H1 (cell line): ENCODE data around the gene NBEA. TPM values are rescaled to one million over a fixed set of nuclear protein-coding genes. Genes with fewer than 3 reads are reported as not detected.

Experiments used
- CTCF ChIA-PET: fragments of 300-600 bp; sonication (Branson Sonifier 250); formaldehyde crosslinking; loops from one replicate; lab custom pipeline; 2021; ENCODE audit not compliant: partially characterized antibody; lab: Charles Lee
- POLR2A ChIA-PET: fragments of 300-600 bp; sonication (Branson Sonifier 250); formaldehyde crosslinking; loops from one replicate; lab custom pipeline; 2021; ENCODE audit warnings: inconsistent platforms; ENCODE audit not compliant: partially characterized antibody; lab: Charles Lee
- DNase-seq, 2 experiments: peaks; one replicate each; pipeline versions ENCODE4 v3.0.0 to v3.0.0-alpha.2; 2010 to 2022; ENCODE audit warnings: low spot score in 2 of 2, low read depth in 1 of 2, mixed read lengths in 1 of 2
- FAIRE-seq: peaks from 2 replicates; lab custom pipeline; 2011; peaks lifted over from hg19 to GRCh38; lab: Jason Lieb, UNC
- H2AFZ ChIP-seq: 2 replicates; pipeline ENCODE4 v1.8.1; 2012; ENCODE audit warnings: low read length, inconsistent platforms
- H2AK5ac ChIP-seq: 2 replicates; pipeline ENCODE4 v1.6.1; 2013; ENCODE audit warnings: low read depth, low read length
- H2BK120ac ChIP-seq: replicated peaks from 2 replicates; pipeline ENCODE3; 2013; ENCODE audit warnings: low read depth, low read length, inconsistent platforms
- H2BK12ac ChIP-seq: 2 replicates; pipeline ENCODE4 v1.6.1; 2013; ENCODE audit warnings: low read depth, low read length
- H2BK15ac ChIP-seq: 2 replicates; pipeline ENCODE4 v1.6.1; 2013; ENCODE audit warnings: low read length
- H2BK20ac ChIP-seq: 2 replicates; pipeline ENCODE4 v1.6.1; 2013; ENCODE audit warnings: low read length
- H2BK5ac ChIP-seq: 2 replicates; pipeline ENCODE4 v1.6.1; 2013; ENCODE audit warnings: low read depth, low read length
- H3K14ac ChIP-seq: 2 replicates; pipeline ENCODE4 v1.6.1; 2013; ENCODE audit warnings: inconsistent platforms; ENCODE audit not compliant: insufficient read length
- H3K18ac ChIP-seq: 2 replicates; pipeline ENCODE4 v1.6.1; 2013; ENCODE audit warnings: low read length; ENCODE audit errors: extremely low read depth
- H3K23ac ChIP-seq: 2 replicates; pipeline ENCODE4 v1.6.1; 2013; ENCODE audit warnings: inconsistent platforms; ENCODE audit not compliant: insufficient read length
- H3K23me2 ChIP-seq: 2 replicates; pipeline ENCODE4 v1.6.1; 2013; ENCODE audit warnings: low read depth, low read length
- H3K27ac ChIP-seq: 2 replicates; pipeline ENCODE4 v1.6.1; 2011; ENCODE audit warnings: low read depth, low read length, inconsistent platforms
- H3K27me3 ChIP-seq, 4 experiments: replicated peaks in 1 of 4; 1 replicate in 1 of 4; 2 replicates in 3 of 4; pipeline versions ENCODE4 v1.6.1 to v1.8.1; 2011 to 2013; ENCODE audit warnings: low read length in 3 of 4, mild to moderate bottlenecking in 3 of 4, inconsistent platforms in 2 of 4, mixed read lengths in 2 of 4, moderate library complexity in 1 of 4; ENCODE audit not compliant: control insufficient read depth in 3 of 4, insufficient read depth in 3 of 4; ENCODE audit errors: extremely low read depth in 1 of 4
- H3K36me3 ChIP-seq, 4 experiments: 2 replicates each; pipeline versions ENCODE4 v1.6.1 to v1.8.1; 2011 to 2013; ENCODE audit warnings: mild to moderate bottlenecking in 4 of 4, low read length in 3 of 4, moderate library complexity in 2 of 4, control low read depth in 1 of 4, inconsistent platforms in 1 of 4; ENCODE audit not compliant: insufficient read depth in 4 of 4, control insufficient read depth in 2 of 4
- H3K4ac ChIP-seq: replicated peaks from 2 replicates; pipeline ENCODE3; 2013; ENCODE audit warnings: low read length, low read depth, mixed read lengths, inconsistent platforms; ENCODE audit not compliant: insufficient read length
- H3K4me1 ChIP-seq, 4 experiments: replicated peaks in 1 of 4; 1 replicate in 1 of 4; 2 replicates in 3 of 4; pipeline versions ENCODE4 v1.6.1 to v1.8.1; 2011 to 2013; ENCODE audit warnings: low read length in 3 of 4, inconsistent platforms in 2 of 4, mixed read lengths in 1 of 4; ENCODE audit not compliant: insufficient read depth in 4 of 4, control insufficient read depth in 3 of 4
- H3K4me2 ChIP-seq, 2 experiments: 2 replicates each; pipeline versions ENCODE4 v1.6.1 to v1.8.1; 2011 to 2013; ENCODE audit warnings: low read depth in 2 of 2, low read length in 2 of 2, control low read depth in 1 of 2, inconsistent platforms in 1 of 2, mild to moderate bottlenecking in 1 of 2; ENCODE audit not compliant: insufficient read depth in 1 of 2
- H3K4me3 ChIP-seq, 4 experiments: fragments of 200-600, 300-600 bp in 1 of 4; sonication (generic), shearing (Covaris generic), sonication (Bioruptor Twin) in 1 of 4; 2 replicates each; pipeline versions ENCODE4 v1.5.1 to v1.8.1; 2011 to 2016; ENCODE audit warnings: low read length in 4 of 4, low read depth in 3 of 4, control low read depth in 2 of 4, inconsistent platforms in 2 of 4, mild to moderate bottlenecking in 2 of 4, mixed read lengths in 1 of 4, moderate library complexity in 1 of 4; ENCODE audit not compliant: insufficient read depth in 2 of 4; ENCODE audit errors: extremely low read depth in 1 of 4
- H3K56ac ChIP-seq: replicated peaks from 2 replicates; pipeline ENCODE3; 2013; ENCODE audit warnings: low read depth, mild to moderate bottlenecking, mixed read lengths, low read length, inconsistent platforms; ENCODE audit not compliant: insufficient read length
- H3K79me1 ChIP-seq: 2 replicates; pipeline ENCODE4 v1.6.1; 2013; ENCODE audit warnings: low read depth, low read length, control low read depth
- H3K79me2 ChIP-seq, 2 experiments: 2 replicates each; pipeline versions ENCODE4 v1.6.1 to v1.8.1; 2012 to 2013; ENCODE audit warnings: low read length in 2 of 2, mild to moderate bottlenecking in 2 of 2, inconsistent platforms in 1 of 2; ENCODE audit not compliant: insufficient read depth in 2 of 2, control insufficient read depth in 1 of 2
- H3K9ac ChIP-seq, 4 experiments: replicated peaks in 1 of 4; 1 replicate in 1 of 4; 2 replicates in 3 of 4; pipeline versions ENCODE4 v1.6.1 to v1.8.1; 2011 to 2013; ENCODE audit warnings: low read depth in 3 of 4, low read length in 3 of 4, control low read depth in 2 of 4, mild to moderate bottlenecking in 2 of 4, moderate library complexity in 2 of 4, inconsistent platforms in 1 of 4; ENCODE audit errors: extremely low read depth in 1 of 4
- H3K9me3 ChIP-seq, 2 experiments: 2 replicates each; pipeline versions ENCODE4 v1.6.1 to v1.8.1; 2012 to 2013; ENCODE audit warnings: mild to moderate bottlenecking in 2 of 2, moderate library complexity in 2 of 2, control low read depth in 1 of 2, inconsistent platforms in 1 of 2, low read depth in 1 of 2, low read length in 1 of 2, mixed read lengths in 1 of 2; ENCODE audit not compliant: insufficient read depth in 2 of 2
- H4K20me1 ChIP-seq, 2 experiments: replicated peaks in 1 of 2; 2 replicates each; pipeline versions ENCODE3 to v1.8.1; 2011 to 2013; ENCODE audit warnings: inconsistent platforms in 2 of 2, low read length in 2 of 2, mild to moderate bottlenecking in 1 of 2; ENCODE audit not compliant: insufficient read depth in 2 of 2, control insufficient read depth in 1 of 2
- H4K5ac ChIP-seq: 2 replicates; pipeline ENCODE4 v1.6.1; 2013; ENCODE audit warnings: low read length, low read depth, mixed read lengths, inconsistent platforms; ENCODE audit not compliant: insufficient read length
- H4K8ac ChIP-seq: 2 replicates; pipeline ENCODE4 v1.8.0; 2013; ENCODE audit warnings: mild to moderate bottlenecking, moderate library complexity, low read length, inconsistent platforms; ENCODE audit not compliant: insufficient read depth; ENCODE audit errors: extremely low read depth
- H4K91ac ChIP-seq: replicated peaks from 2 replicates; pipeline ENCODE3; 2013; ENCODE audit warnings: low read length, mixed read lengths, inconsistent platforms; ENCODE audit not compliant: insufficient read length
- EP300 ChIP-seq, 2 experiments: IDR thresholded peaks; 1 replicate in 1 of 2; 2 replicates in 1 of 2; pipeline ENCODE4 v1.6.1; 2011 to 2012; ENCODE audit warnings: low read depth in 2 of 2, low read length in 2 of 2, mild to moderate bottlenecking in 2 of 2, borderline replicate concordance in 1 of 2, inconsistent platforms in 1 of 2, moderate library complexity in 1 of 2
- HDAC6 ChIP-seq: IDR thresholded peaks from one replicate; pipeline ENCODE4 v1.7.1; 2012; ENCODE audit warnings: low read depth, mild to moderate bottlenecking, inconsistent platforms, low read length, moderate library complexity
- SP2 ChIP-seq: IDR thresholded peaks from 2 replicates; pipeline ENCODE4 v1.6.1; 2012; ENCODE audit warnings: mild to moderate bottlenecking, low read length, inconsistent platforms
- WGBS, 2 experiments: shearing (Covaris generic) in 1 of 2; methylation state at CpG; one replicate each; pipeline versions ENCODE4 v1.1.6 to v1.1.7; 2013 to 2015; ENCODE audit warnings: low lambda C conversion rate in 2 of 2, mixed read lengths in 2 of 2, inconsistent platforms in 1 of 2, low coverage in 1 of 2, missing lambda C conversion rate in 1 of 2; ENCODE audit not compliant: insufficient replicate concordance in 2 of 2, insufficient coverage in 1 of 2, insufficient read length in 1 of 2; ENCODE audit errors: extremely low coverage in 1 of 2, missing lambda C conversion rate in 1 of 2; 5-methylcytosine and 5-hydroxymethylcytosine counted together
- polyA plus RNA-seq, 7 experiments: library from polyadenylated mRNA; depleted of rRNA in 3 of 7; stranded (reverse) in 5 of 7; unstranded in 2 of 7; fragments of >200 nt in 5 of 7; fragments of 200-250 nt in 2 of 7; gene quantifications; 1 replicate in 5 of 7; 2 replicates in 1 of 7; 4 replicates in 1 of 7; pipeline versions ENCODE4 v1.2.1 to v1.2.3, GENCODE V29; 2011 to 2013; ENCODE audit warnings: missing spikeins in 2 of 7, mixed read lengths in 2 of 7
- total RNA-seq: library from RNA; stranded (reverse); fragmentation: NEBNext Ultra II Directional; extraction: Animal tissue kit (Norgen Biotek cat#: 25700); gene quantifications from 2 replicates; pipeline ENCODE4 v1.2.1, GENCODE V29; 2021
- TF ChIP-seq, protein P1 (sequence below): IDR thresholded peaks from 2 replicates; pipeline ENCODE4 v1.6.1; 2012; ENCODE audit warnings: inconsistent platforms

Gene NBEA
- total and polyA plus RNA-seq, 2 of the 8 experiments (the other 6 are each of a cell fraction or from before 2014, with no cell fraction given), result 14.2 to 21.5 TPM

DNA sequence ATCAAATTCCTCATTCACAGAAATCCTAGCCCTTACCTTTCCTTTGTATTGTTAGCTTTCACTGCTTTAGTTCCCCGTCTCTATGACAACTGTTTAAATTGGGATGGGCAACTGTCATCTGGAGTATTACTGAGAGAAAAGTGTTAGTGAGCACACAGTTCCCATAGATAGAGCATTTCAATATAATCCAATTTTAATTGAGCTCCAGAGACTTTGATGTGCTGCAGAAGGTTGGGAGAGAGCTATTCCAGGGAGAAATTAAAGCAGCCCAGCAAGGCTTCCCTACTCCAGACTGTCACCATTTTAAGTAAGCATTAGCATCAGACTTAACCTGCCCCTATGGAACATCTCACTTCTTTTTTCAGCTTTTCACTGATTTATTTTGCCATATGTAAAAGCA, 589.5 kb downstream of the NBEA start:
- Histone ChIP-seq H3K79me1 (no peaks in the 10 kb centered on the region), H3K18ac (no peak overlapping the region), H3K36me3 (no peaks in the 10 kb centered on the region), H2BK5ac (no peak overlapping the region), H3K9me3 (no peaks in the 10 kb centered on the region), H2AFZ (no peak overlapping the region), H2BK20ac (no peak overlapping the region), H3K79me2 (no peaks in the 10 kb centered on the region), H3K4ac (no peak overlapping the region), H3K4me3 (no peak overlapping the region), H4K5ac (no peak overlapping the region), H3K23me2 (no peaks in the 10 kb centered on the region), H2AK5ac (no peak overlapping the region), H2BK120ac (no peak overlapping the region), H2BK12ac (no peak overlapping the region), H4K20me1 (no peaks in the 10 kb centered on the region), H4K8ac (no peak overlapping the region), H3K9ac (no peak overlapping the region), H3K27ac (no peak overlapping the region), H3K56ac (no peak overlapping the region), H3K23ac (no peak overlapping the region), H4K91ac (no peak overlapping the region), H2BK15ac (no peak overlapping the region), H3K14ac (no peak overlapping the region), H3K4me1 (no peaks in the 10 kb centered on the region), H3K4me2 (no peak overlapping the region), H3K27me3 (no peaks in the 10 kb centered on the region)
- POLR2A ChIA-PET, result no interaction called here
- CTCF ChIA-PET, result interaction anchor here (0.5 to 1.2 kb wide), 4 partner anchors 34 to 1190 kb away, joined by 3 read pairs; no protein-coding TSS in a partner anchor
- FAIRE-seq (no peak), DNase-seq (no peak)
- WGBS, 2 experiments, result 77% methylated on average over 1 of the region's 1 CpG; no CpG with 5 or more reads in 1 of the 2 experiments
- no peak for TF ChIP-seq HDAC6
- TF ChIP-seq EP300 (IDR thresholded peaks at IDR 0.05; ENCODE audit: borderline replicate concordance in 1 of 2, low read depth in 2 of 2, low read length in 2 of 2), result no peak
- TF ChIP-seq, protein P1, sequence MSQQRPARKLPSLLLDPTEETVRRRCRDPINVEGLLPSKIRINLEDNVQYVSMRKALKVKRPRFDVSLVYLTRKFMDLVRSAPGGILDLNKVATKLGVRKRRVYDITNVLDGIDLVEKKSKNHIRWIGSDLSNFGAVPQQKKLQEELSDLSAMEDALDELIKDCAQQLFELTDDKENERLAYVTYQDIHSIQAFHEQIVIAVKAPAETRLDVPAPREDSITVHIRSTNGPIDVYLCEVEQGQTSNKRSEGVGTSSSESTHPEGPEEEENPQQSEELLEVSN, result no peak
- no peak for TF ChIP-seq SP2
